Subcutaneous abdominal adipose tissue (tissue), 5 donors: ENCODE measurements around the gene KRTAP19-4.
"Not testable (repeated sequence)": the region's sequence is repeated elsewhere in the genome, so short reads cannot be mapped to it uniquely, and the experiment has no call there.

Source experiments
- H3K27ac ChIP-seq: one replicate; pipeline ENCODE4 v1.7.0; 2013; ENCODE audit warnings: low read depth, mild to moderate bottlenecking, inconsistent platforms, low read length, moderate library complexity
- H3K27me3 ChIP-seq, 5 donors: one replicate each; pipeline ENCODE4 v1.7.0; 2013; ENCODE audit warnings: low read length in 5 of 5, inconsistent platforms in 1 of 5; ENCODE audit not compliant: control insufficient read depth in 5 of 5, insufficient read depth in 4 of 5
- H3K36me3 ChIP-seq, 5 donors: one replicate each; pipeline ENCODE4 v1.7.0; 2013; ENCODE audit warnings: low read length in 5 of 5; ENCODE audit not compliant: control insufficient read depth in 5 of 5, insufficient read depth in 5 of 5
- H3K4me1 ChIP-seq, 5 donors: one replicate each; pipeline ENCODE4 v1.7.0; 2013; ENCODE audit warnings: low read length in 5 of 5, mild to moderate bottlenecking in 3 of 5, moderate library complexity in 1 of 5; ENCODE audit not compliant: control insufficient read depth in 5 of 5, insufficient read depth in 5 of 5
- H3K4me3 ChIP-seq, 5 donors: one replicate each; pipeline ENCODE4 v1.7.0; 2013; ENCODE audit warnings: low read length in 5 of 5, low read depth in 1 of 5
- H3K9ac ChIP-seq, 5 donors: one replicate each; pipeline ENCODE4 v1.7.0; 2013; ENCODE audit warnings: low read length in 5 of 5, mild to moderate bottlenecking in 4 of 5, moderate library complexity in 3 of 5
- H3K9me3 ChIP-seq, 5 donors: one replicate each; pipeline ENCODE4 v1.7.0; 2013; ENCODE audit warnings: low read length in 5 of 5; ENCODE audit not compliant: control insufficient read depth in 5 of 5
- donor health status: healthy.
- donor health status: healthy.
- donor health status: healthy.
- donor health status: healthy.
- donor health status: healthy.

Gene KRTAP19-4, protein sequence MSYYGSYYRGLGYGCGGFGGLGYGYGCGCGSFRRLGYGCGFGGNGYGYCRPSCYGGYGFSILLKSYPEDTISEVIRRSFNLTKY

DNA sequence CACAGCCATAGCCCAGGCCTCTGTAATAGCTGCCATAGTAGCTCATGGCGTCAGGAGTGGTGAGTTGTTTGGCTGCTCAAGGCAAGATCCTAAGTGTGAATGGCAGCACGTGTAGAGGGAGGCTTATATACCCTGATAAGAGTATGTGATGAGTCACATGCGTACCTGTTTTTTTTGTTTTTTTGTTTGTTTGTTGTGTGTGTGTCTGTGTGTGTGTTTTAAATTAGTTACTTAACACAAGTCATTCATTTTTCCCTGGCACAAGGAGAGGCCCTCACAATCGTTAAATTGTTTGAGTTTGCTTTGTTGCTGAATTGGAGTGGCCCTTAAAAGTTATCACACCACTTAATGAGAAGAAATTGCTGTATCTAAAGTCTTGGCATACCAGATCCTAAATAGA, at the start of gene KRTAP19-4:
Gene KRTAP19-4 (minus strand): TSS at position 101 of the 400 bp plus-strand sequence. CDS start 55 bp downstream, at position 46.
- H3K9ac ChIP-seq = no peak within 1 kb of the TSS
- H3K27me3 ChIP-seq = no peaks in the 10 kb centered on the region
- H3K4me1 ChIP-seq = peaks cover 0 to under 1% (median 0%) of the 10 kb centered on the region in 5 donors
- no peak within 1 kb of the TSS for H3K4me3 ChIP-seq
- H3K9me3 ChIP-seq = no peaks in the 10 kb centered on the region
- no peak within 1 kb of the TSS for H3K27ac ChIP-seq
- no peaks in the 10 kb centered on the region for H3K36me3 ChIP-seq

DNA sequence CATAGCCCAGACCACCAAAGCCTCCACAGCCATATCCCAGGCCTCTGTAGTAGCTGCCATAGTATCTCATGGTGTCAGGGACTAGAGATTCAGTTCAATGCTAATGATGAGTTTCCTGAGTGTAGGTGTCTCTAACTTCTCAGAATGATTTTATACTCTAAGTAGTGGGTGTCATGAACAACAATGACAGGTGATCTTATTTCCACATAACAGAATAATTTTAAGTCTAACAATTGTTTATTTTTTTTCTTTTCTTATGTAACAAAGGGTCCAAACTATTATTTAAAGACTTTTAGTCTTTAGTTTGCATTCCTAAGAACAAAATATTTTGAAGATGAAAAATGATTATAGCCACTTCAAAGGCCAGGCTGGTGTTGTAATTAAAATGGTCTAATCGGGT, 44.8 kb upstream of the KRTAP19-4 start, which contains the start of gene KRTAP19-6:
Gene KRTAP19-6 (minus strand): TSS at position 101 of the 400 bp plus-strand sequence. CDS start 31 bp downstream, at position 70.
- H3K27me3 ChIP-seq = no peaks in the 10 kb centered on the region
- H3K4me3 ChIP-seq = no peak within 1 kb of the TSS

DNA sequence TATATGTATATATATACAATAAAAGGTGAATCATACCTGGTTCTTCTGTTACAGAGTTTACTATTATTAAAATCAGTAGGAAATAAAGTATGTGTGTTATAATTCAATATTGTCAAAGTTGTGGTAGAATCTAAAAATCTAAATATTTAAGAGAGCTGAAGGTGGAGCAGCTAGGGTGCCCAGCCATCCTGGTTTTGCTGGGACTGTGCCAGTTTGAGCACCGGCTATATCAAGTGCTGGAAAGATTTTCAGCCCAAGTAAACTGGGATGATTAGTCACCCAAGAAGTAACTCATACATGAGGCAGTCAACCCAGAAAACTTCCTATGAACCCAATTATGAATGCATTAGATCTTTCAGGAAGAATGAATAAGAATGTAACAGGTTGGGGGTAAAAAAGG, 21.9 kb upstream of the KRTAP19-4 start:
- Histone ChIP-seq H3K4me3 (no peak overlapping the region), H3K27ac (no peak overlapping the region), H3K27me3 (no peaks in the 10 kb centered on the region), H3K4me1 (no peaks in the 10 kb centered on the region), H3K9me3 (peaks cover 0 to 4% (median 0%) of the 10 kb centered on the region in 5 donors), H3K36me3 (no peaks in the 10 kb centered on the region), H3K9ac (no peak overlapping the region)

More for the DNA sequence above, 44.8 kb upstream of the KRTAP19-4 start, which contains the start of gene KRTAP19-6:
- Histone ChIP-seq H3K9ac (no peak within 1 kb of the TSS), H3K36me3 (no peaks in the 10 kb centered on the region), H3K27ac (no peak within 1 kb of the TSS), H3K9me3 (no peaks in the 10 kb centered on the region), H3K4me1 (no peaks in the 10 kb centered on the region)

DNA sequence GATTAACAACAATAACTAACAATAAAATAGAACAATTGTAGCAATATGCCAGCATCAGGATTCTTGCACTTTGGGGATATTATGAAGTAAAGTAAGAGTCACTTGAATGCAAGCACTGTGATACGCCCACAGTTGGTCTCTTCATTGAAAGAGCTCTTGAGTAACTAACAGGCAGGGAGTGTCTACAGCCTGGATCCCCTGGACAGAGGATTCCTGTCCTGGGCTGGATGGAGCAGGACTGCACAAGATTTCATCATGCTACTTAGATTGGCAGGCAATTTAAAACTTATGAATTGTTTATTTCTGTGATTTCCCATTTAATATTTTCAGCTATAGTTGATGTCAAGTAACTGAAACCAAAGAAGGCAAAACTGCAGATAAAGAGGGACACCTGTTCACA, 18.7 kb upstream of the KRTAP19-4 start:
- Histone ChIP-seq H3K9ac (no peak overlapping the region), H3K36me3 (no peaks in the 10 kb centered on the region), H3K9me3 (no peaks in the 10 kb centered on the region), H3K4me1 (no peaks in the 10 kb centered on the region), H3K4me3 (no peak overlapping the region), H3K27ac (no peak overlapping the region), H3K27me3 (no peaks in the 10 kb centered on the region)

DNA sequence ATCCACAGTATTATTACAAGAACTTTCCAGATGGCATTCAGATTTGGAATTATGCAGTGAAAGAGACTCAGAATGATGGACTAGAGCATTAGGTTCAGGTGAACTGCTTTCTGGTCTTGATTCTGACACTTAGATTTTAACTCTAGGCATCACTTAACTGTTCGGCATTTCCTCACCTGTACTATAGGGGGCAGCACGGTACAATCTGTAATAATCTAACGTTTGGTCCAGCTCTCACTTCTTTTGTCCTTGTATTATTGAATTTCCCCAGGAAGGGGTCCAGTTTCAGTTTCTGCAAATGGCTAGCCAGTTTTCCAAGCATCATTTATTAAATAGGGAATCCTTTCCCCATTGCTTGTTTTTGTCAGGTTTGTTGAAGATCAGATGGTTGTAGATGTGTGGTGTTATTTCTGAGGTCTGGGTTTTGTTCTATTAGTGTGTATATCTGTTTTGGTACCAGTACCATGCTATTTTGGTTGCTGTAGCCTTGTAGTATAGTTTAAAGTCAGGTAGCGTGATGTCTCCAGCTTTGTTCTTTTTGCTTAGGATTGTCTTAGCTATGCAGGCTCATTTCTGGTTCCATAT, 8.7 kb upstream of the KRTAP19-4 start:
- H3K9ac ChIP-seq, H3K27ac ChIP-seq, H3K9me3 ChIP-seq, H3K4me3 ChIP-seq, H3K36me3 ChIP-seq, H3K4me1 ChIP-seq, H3K27me3 ChIP-seq: not testable (repeated sequence)

DNA sequence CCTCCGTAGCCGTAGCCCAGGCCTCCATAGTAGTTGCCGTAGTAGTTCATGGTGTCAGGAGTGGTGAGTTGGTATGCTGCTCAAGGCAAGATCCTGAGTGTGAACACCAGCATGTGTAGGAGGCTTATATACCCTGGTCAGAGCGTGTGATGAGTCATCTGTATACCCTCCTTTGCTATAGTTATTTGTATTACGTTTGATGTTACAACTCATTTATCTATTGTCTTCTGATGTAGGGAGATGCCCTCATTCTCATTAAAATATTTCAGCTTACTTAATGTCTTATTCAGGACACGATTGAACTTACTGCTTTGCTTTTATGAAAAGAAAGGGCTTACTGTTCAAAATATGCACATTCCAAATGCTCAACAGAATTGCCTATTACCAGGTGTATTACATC, 5.1 kb upstream of the KRTAP19-4 start, which contains the start of gene KRTAP19-5:
Gene KRTAP19-5 (minus strand): TSS at position 101 of the 400 bp plus-strand sequence. CDS start 51 bp downstream, at position 50.
- H3K9ac ChIP-seq = no peak within 1 kb of the TSS
- H3K27ac ChIP-seq = no peak within 1 kb of the TSS
- H3K9me3 ChIP-seq = no peaks in the 10 kb centered on the region
- no peak within 1 kb of the TSS for H3K4me3 ChIP-seq
- no peaks in the 10 kb centered on the region for H3K4me1 ChIP-seq
- H3K27me3 ChIP-seq = no peaks in the 10 kb centered on the region
- H3K36me3 ChIP-seq = no peaks in the 10 kb centered on the region

DNA sequence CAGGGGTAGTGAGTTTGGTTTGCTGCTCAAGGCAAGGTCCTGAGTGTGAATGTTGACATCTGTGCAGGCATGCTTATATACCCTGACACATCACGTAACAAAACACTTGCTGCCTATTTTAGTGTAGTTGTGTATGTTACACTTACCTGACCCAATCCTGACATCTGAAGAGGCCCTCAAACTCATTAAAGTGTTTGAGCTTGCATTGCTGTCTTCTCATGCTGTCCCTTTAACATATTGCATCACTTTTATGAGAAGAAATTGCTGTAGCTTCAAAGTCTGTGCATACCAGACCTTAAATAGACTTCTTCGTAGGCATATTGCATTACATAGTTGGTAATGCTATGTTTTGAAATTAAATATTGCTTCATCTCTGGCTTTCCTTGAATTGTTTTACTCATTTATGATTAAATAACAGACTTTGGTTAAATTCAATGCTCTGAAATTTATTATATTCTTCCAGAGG, 5.0 kb downstream of the KRTAP19-4 start, which contains the start of gene KRTAP19-3:
Gene KRTAP19-3 (minus strand): TSS at position 51 of the 466 bp plus-strand sequence. CDS start 56 bp downstream, outside the sequence.
- Histone ChIP-seq H3K27ac (no peak within 1 kb of the TSS), H3K4me3 (no peak within 1 kb of the TSS), H3K36me3 (no peaks in the 10 kb centered on the region), H3K27me3 (no peaks in the 10 kb centered on the region), H3K9me3 (peaks cover 0 to under 1% (median 0%) of the 10 kb centered on the region in 5 donors), H3K9ac (no peak within 1 kb of the TSS), H3K4me1 (peaks cover 0 to 6% (median 0%) of the 10 kb centered on the region in 5 donors)

DNA sequence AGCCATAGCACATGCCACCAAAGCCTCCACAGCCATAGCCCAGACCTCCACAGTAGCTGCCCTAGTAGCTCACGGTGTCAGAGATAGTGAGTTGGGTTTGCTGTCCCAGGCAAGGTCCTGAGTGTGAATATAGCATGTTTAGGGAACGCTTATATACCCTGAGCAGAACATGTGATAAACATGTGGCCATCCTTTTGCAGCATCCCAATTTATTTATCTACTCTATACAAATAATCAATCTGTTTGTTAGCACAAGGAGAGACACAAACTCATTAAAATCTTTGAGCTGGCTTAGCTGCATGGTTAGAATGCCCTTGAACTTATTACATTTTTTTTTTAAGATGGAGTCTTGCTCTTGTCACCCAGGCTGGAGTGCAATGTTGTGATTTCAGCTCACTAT, 9.6 kb downstream of the KRTAP19-4 start, which contains the start of gene KRTAP19-2:
Gene KRTAP19-2 (minus strand): TSS at position 101 of the 400 bp plus-strand sequence. CDS start 88 bp downstream, at position 13.
- Histone ChIP-seq H3K36me3 (no peaks in the 10 kb centered on the region), H3K4me1 (peaks cover 0 to 6% (median 0%) of the 10 kb centered on the region in 5 donors), H3K27me3 (no peaks in the 10 kb centered on the region), H3K9ac (no peak within 1 kb of the TSS), H3K9me3 (peaks cover 0 to 4% (median 0%) of the 10 kb centered on the region in 5 donors), H3K27ac (no peak within 1 kb of the TSS), H3K4me3 (no peak within 1 kb of the TSS)

DNA sequence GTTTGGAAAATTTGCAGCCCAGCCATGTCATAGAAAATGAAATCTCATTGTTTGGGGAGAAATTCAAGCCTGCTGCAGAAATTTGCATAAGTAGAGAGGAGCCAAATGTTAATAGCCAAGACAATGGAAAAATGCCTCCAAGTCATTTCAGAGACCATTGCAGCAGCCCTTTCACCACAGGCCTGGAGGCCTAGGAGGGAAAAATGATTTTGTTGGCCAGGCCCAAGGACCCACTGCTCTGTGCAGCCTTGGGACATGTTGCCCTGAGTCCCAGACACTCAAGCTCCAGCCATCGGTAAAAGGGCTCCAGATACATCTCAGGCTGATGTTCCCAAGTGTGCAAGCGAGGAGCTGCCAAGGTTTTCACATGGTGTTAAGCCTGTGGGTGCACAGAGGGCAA, 10.8 kb downstream of the KRTAP19-4 start:
- H3K36me3 ChIP-seq = no peaks in the 10 kb centered on the region
- peaks cover 0 to 4% (median 0%) of the 10 kb centered on the region in 5 donors for H3K9me3 ChIP-seq
- H3K9ac ChIP-seq = no peak overlapping the region
- no peaks in the 10 kb centered on the region for H3K4me1 ChIP-seq
- no peak overlapping the region for H3K27ac ChIP-seq
- no peaks in the 10 kb centered on the region for H3K27me3 ChIP-seq
- no peak overlapping the region for H3K4me3 ChIP-seq

DNA sequence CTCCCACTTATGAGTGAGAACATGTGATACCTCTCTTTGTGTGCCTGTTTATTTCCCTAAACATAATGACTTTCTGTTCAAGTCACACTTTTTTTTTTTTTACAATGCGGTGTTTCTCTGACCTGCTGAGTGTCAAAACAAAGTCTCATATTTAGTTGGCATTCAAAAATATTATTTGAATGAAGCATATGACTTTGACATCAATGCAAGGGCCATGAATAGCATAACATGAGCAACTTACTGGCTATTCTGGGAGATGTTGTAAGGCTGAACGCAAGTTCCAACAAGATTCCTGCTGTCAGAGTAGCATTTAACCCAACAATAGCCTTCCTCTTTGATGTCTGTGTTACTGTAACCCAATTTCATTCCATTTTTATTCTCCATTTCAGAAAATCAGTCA, 14.8 kb downstream of the KRTAP19-4 start:
- Histone ChIP-seq H3K9ac (no peak overlapping the region), H3K9me3 (peaks cover 0 to 4% (median 0%) of the 10 kb centered on the region in 5 donors), H3K4me1 (no peaks in the 10 kb centered on the region), H3K27ac (no peak overlapping the region), H3K4me3 (no peak overlapping the region), H3K27me3 (no peaks in the 10 kb centered on the region), H3K36me3 (no peaks in the 10 kb centered on the region)
